Uterus (tissue), 4 donors: ENCODE data around the gene BAK1. TPM values are rescaled to one million over a fixed set of nuclear protein-coding genes. Genes with fewer than 3 reads are reported as not detected.

Experiments
- DNase-seq, 2 donors: peaks; one replicate each; pipeline ENCODE4 v3.0.0-alpha.2; 2019 to 2020
- H3K27ac ChIP-seq, 2 donors: fragments of 200-600 bp; sonication (generic); 1 replicate in 1 of 2; 2 replicates in 1 of 2; pipeline ENCODE4 v1.5.1; 2016 to 2018
- H3K27me3 ChIP-seq, 2 donors: fragments of 200-600 bp; sonication (generic); one replicate each; pipeline ENCODE4 v1.5.1; 2018 to 2019; ENCODE audit warnings: control low read depth in 1 of 2
- H3K36me3 ChIP-seq, 2 donors: fragments of 200-600 bp; sonication (generic); one replicate each; pipeline ENCODE4 v1.5.1; 2019; ENCODE audit warnings: control low read depth in 1 of 2
- H3K4me1 ChIP-seq, 2 donors: fragments of 200-600 bp; sonication (generic); one replicate each; pipeline ENCODE4 v1.5.1; 2018 to 2019; ENCODE audit warnings: control low read depth in 1 of 2
- H3K4me3 ChIP-seq, 2 donors: fragments of 200-600 bp; sonication (generic); 1 replicate in 1 of 2; 2 replicates in 1 of 2; pipeline ENCODE4 v1.5.1; 2018 to 2019; ENCODE audit warnings: mild to moderate bottlenecking in 1 of 2
- H3K9me3 ChIP-seq, 2 donors: fragments of 200-600 bp; sonication (generic); one replicate each; pipeline ENCODE4 v1.5.1; 2019; ENCODE audit warnings: control low read depth in 1 of 2
- POLR2A ChIP-seq, 2 donors: fragments of 450-650 bp; IDR thresholded peaks; one replicate each; pipeline ENCODE4 v1.6.1; 2016; ENCODE audit warnings: antibody characterized with exemption in 2 of 2, mild to moderate bottlenecking in 1 of 2, moderate library complexity in 1 of 2
- intact Hi-C: fragments of 100-400 bp; cut with DNase I; formaldehyde crosslinking; loops from one replicate; pipeline ENCODE4 v1.15.1; 2023; ENCODE audit warnings: low total_unique reads
- total RNA-seq, 4 donors: library from RNA; depleted of rRNA in 3 of 4; stranded (reverse); fragments of >200 nt in 3 of 4; gene quantifications; one replicate each; pipeline versions ENCODE4 v1.1.0 to v1.2.4, GENCODE V29; 2014 to 2023
- TF ChIP-seq, protein P1 (sequence below), 4 experiments: fragments of 200-600 bp in 2 of 4; fragments of 450-650 bp in 2 of 4; sonication (generic) in 2 of 4; IDR thresholded peaks; one replicate each; pipeline ENCODE4 v1.5.1; 2016 to 2019; ENCODE audit warnings: antibody characterized with exemption in 4 of 4, mild to moderate bottlenecking in 2 of 4, moderate library complexity in 1 of 4
- donor health status: DM: yes; HTN: yes; CAD: no.

Gene BAK1
- total RNA-seq, 4 donors from 2014 or later: 0.88 to 15.3 (median 6.1) TPM

GRCh38 chr6:33607126-33607783 is 27.2 kb upstream of the BAK1 start:
- no peaks in the 10 kb centered on the region for H3K27me3 ChIP-seq
- no peaks in the 10 kb centered on the region for H3K36me3 ChIP-seq
- DNase-seq: no peak
- peaks cover 0 to 3% of the 10 kb centered on the region in 2 donors for H3K9me3 ChIP-seq
- no peak overlapping the region for H3K27ac ChIP-seq
- H3K4me3 ChIP-seq: no peak overlapping the region
- peaks cover 6 to 16% of the 10 kb centered on the region in 2 donors for H3K4me1 ChIP-seq
- intact Hi-C loops: no loop called here
- TF ChIP-seq, protein P1, sequence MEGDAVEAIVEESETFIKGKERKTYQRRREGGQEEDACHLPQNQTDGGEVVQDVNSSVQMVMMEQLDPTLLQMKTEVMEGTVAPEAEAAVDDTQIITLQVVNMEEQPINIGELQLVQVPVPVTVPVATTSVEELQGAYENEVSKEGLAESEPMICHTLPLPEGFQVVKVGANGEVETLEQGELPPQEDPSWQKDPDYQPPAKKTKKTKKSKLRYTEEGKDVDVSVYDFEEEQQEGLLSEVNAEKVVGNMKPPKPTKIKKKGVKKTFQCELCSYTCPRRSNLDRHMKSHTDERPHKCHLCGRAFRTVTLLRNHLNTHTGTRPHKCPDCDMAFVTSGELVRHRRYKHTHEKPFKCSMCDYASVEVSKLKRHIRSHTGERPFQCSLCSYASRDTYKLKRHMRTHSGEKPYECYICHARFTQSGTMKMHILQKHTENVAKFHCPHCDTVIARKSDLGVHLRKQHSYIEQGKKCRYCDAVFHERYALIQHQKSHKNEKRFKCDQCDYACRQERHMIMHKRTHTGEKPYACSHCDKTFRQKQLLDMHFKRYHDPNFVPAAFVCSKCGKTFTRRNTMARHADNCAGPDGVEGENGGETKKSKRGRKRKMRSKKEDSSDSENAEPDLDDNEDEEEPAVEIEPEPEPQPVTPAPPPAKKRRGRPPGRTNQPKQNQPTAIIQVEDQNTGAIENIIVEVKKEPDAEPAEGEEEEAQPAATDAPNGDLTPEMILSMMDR (IDR thresholded peaks at IDR 0.05): no peak
- no peak for TF ChIP-seq POLR2A (IDR thresholded peaks at IDR 0.05)

- H3K4me3 ChIP-seq: no peak overlapping the region
- H3K4me1 ChIP-seq: peaks cover 6 to 16% of the 10 kb centered on the region in 2 donors
- no peaks in the 10 kb centered on the region for H3K27me3 ChIP-seq
- H3K36me3 ChIP-seq: no peaks in the 10 kb centered on the region
- TF ChIP-seq, protein P1 (IDR thresholded peaks at IDR 0.05): no peak
- no peak for TF ChIP-seq POLR2A (IDR thresholded peaks at IDR 0.05)
- intact Hi-C loops: no loop called here
- H3K27ac ChIP-seq: no peak overlapping the region
- H3K9me3 ChIP-seq: peaks cover 0 to 3% of the 10 kb centered on the region in 2 donors
- DNase-seq: no peak
Measured at GRCh38 chr6:33606642-33607041, 26.6 kb upstream of the BAK1 start.

- Histone ChIP-seq H3K9me3 (peaks cover 0 to 3% of the 10 kb centered on the region in 2 donors), H3K36me3 (no peaks in the 10 kb centered on the region), H3K4me1 (peaks cover 6 to 7% of the 10 kb centered on the region in 2 donors), H3K4me3 (no peak overlapping the region), H3K27me3 (no peaks in the 10 kb centered on the region), H3K27ac (no peak overlapping the region)
- intact Hi-C loops: no loop called here
- no peak for TF ChIP-seq POLR2A (IDR thresholded peaks at IDR 0.05)
- TF ChIP-seq, protein P1 (IDR thresholded peaks at IDR 0.05): no peak
- no peak for DNase-seq
Measured at GRCh38 chr6:33604941-33605854, 25.1 kb upstream of the BAK1 start.

GRCh38 chr6:33602180-33602579 is 22.1 kb upstream of the BAK1 start:
- Histone ChIP-seq H3K36me3 (no peaks in the 10 kb centered on the region), H3K27ac (no peak overlapping the region), H3K9me3 (peaks cover 0 to 3% of the 10 kb centered on the region in 2 donors), H3K4me1 (no peaks in the 10 kb centered on the region), H3K27me3 (no peaks in the 10 kb centered on the region), H3K4me3 (no peak overlapping the region)
- DNase-seq: no peak
- intact Hi-C loops: no loop called here
- TF ChIP-seq, protein P1 (IDR thresholded peaks at IDR 0.05): no peak
- TF ChIP-seq POLR2A (IDR thresholded peaks at IDR 0.05): no peak

DNA sequence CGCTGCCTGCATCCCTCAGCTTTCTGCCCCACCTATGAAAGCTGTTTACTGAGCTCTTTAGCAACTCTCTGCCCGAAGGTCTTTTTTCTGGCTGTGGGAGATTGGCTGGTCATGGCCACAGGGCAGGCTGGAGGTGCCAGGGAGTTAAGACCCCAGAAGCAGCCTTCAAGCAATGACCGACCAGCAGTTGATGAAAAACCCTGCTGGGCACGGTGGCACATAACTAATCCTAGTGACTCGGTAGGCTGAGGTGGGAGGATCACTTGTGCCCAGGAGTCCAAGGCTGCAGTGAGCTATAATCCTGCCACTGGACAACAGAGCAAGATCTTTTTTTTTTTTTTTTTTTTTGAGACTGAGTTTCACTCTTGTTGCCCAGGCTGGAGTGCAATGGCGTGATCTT is 20.7 kb upstream of the BAK1 start:
- TF ChIP-seq, protein P1 (IDR thresholded peaks at IDR 0.05): no peak
- TF ChIP-seq POLR2A (IDR thresholded peaks at IDR 0.05): no peak
- intact Hi-C loops: no loop called here
- H3K27me3 ChIP-seq: no peaks in the 10 kb centered on the region
- peaks cover 0 to 3% of the 10 kb centered on the region in 2 donors for H3K9me3 ChIP-seq
- H3K27ac ChIP-seq: no peak overlapping the region
- H3K4me3 ChIP-seq: no peak overlapping the region
- no peak for DNase-seq
- no peaks in the 10 kb centered on the region for H3K4me1 ChIP-seq
- no peaks in the 10 kb centered on the region for H3K36me3 ChIP-seq
